Caco-2 (cell line): ENCODE data around the gene PLA2G12A. TPM values are rescaled to one million over a fixed set of nuclear protein-coding genes. Genes with fewer than 3 reads are reported as not detected.

Experiments
- BruUV-seq: library from RNA; stranded (reverse); fragments of 400-500 nt; replicated peaks from 2 replicates; lab custom pipeline; 2021; lab: Mats Ljungman, UMichigan
- CTCF ChIA-PET: fragments of 300-600 bp; sonication (Branson Sonifier 250); formaldehyde crosslinking; loops from one replicate; lab custom pipeline; 2022; ENCODE audit warnings: antibody characterized with exemption; lab: Charles Lee
- POLR2A ChIA-PET: fragments of 300-600 bp; sonication (Branson Sonifier 250); formaldehyde crosslinking; loops from one replicate; lab custom pipeline; 2022; ENCODE audit warnings: antibody characterized with exemption; lab: Charles Lee
- DNase-seq, 2 experiments: peaks; one replicate each; pipeline versions ENCODE4 v3.0.0 to v3.0.0-alpha.2; 2020 to 2022
- H3K27me3 ChIP-seq: replicated peaks from 2 replicates; pipeline ENCODE4 v1.6.0; 2011; ENCODE audit warnings: low read length; ENCODE audit not compliant: control insufficient read depth, insufficient read depth
- H3K36me3 ChIP-seq: 2 replicates; pipeline ENCODE4 v1.5.1; 2011; ENCODE audit warnings: low read length; ENCODE audit not compliant: control insufficient read depth, insufficient read depth
- H3K4me1 ChIP-seq: fragments of 250-450 bp; sonication (Bioruptor Pico); 2 replicates; pipeline ENCODE4 v1.5.1; 2020; ENCODE audit warnings: mild to moderate bottlenecking
- H3K4me3 ChIP-seq: 2 replicates; pipeline ENCODE4 v1.5.1; 2011; ENCODE audit warnings: low read depth, mild to moderate bottlenecking, control low read depth, low read length
- H3K9me3 ChIP-seq: fragments of 250-450 bp; sonication (Bioruptor Pico); 2 replicates; pipeline ENCODE4 v1.5.1; 2020; ENCODE audit warnings: mild to moderate bottlenecking, moderate library complexity
- H3K27ac Mint-ChIP-seq: one replicate; pipeline ENCODE4 v1.8.0; 2022; ENCODE audit warnings: mixed read lengths; ENCODE audit not compliant: unreplicated experiment
- H3K27me3 Mint-ChIP-seq: one replicate; pipeline ENCODE4 v1.8.0; 2022; ENCODE audit warnings: mixed read lengths; ENCODE audit not compliant: insufficient read depth, unreplicated experiment
- H3K36me3 Mint-ChIP-seq: one replicate; pipeline ENCODE4 v1.8.0; 2022; ENCODE audit warnings: mild to moderate bottlenecking, mixed read lengths; ENCODE audit not compliant: insufficient read depth, unreplicated experiment
- H3K4me1 Mint-ChIP-seq: one replicate; pipeline ENCODE4 v1.8.0; 2022; ENCODE audit warnings: low read depth, mixed read lengths; ENCODE audit not compliant: unreplicated experiment
- H3K4me3 Mint-ChIP-seq: one replicate; pipeline ENCODE4 v1.8.0; 2022; ENCODE audit warnings: mild to moderate bottlenecking, moderate library complexity, mixed read lengths; ENCODE audit not compliant: unreplicated experiment
- H3K9me3 Mint-ChIP-seq: one replicate; pipeline ENCODE4 v1.8.0; 2022; ENCODE audit warnings: mixed read lengths; ENCODE audit not compliant: unreplicated experiment
- intact Hi-C: fragments of 100-400 bp; cut with micrococcal nuclease; formaldehyde crosslinking; loops from one replicate; pipeline ENCODE4 v1.10.0; 2022; ENCODE audit not compliant: unreplicated experiment
- total RNA-seq: library from RNA; stranded (reverse); gene quantifications from 2 replicates; pipeline ENCODE4 v1.2.3, GENCODE V29; 2022
- TF ChIP-seq, protein P1 (sequence below), 2 experiments: fragments of 200-600 bp in 1 of 2; IDR thresholded peaks; 1 replicate in 1 of 2; 2 replicates in 1 of 2; pipeline versions ENCODE4 v1.5.1 to v1.8.0; 2011 to 2022; ENCODE audit warnings: antibody characterized with exemption in 1 of 2, control low read depth in 1 of 2, inconsistent platforms in 1 of 2, low read depth in 1 of 2, low read length in 1 of 2, mild to moderate bottlenecking in 1 of 2, moderate library complexity in 1 of 2; ENCODE audit not compliant: insufficient read depth in 1 of 2, severe bottlenecking in 1 of 2, unreplicated experiment in 1 of 2

Gene PLA2G12A
- total RNA-seq, 1 experiment from 2014 or later, result 34.1 TPM

DNA sequence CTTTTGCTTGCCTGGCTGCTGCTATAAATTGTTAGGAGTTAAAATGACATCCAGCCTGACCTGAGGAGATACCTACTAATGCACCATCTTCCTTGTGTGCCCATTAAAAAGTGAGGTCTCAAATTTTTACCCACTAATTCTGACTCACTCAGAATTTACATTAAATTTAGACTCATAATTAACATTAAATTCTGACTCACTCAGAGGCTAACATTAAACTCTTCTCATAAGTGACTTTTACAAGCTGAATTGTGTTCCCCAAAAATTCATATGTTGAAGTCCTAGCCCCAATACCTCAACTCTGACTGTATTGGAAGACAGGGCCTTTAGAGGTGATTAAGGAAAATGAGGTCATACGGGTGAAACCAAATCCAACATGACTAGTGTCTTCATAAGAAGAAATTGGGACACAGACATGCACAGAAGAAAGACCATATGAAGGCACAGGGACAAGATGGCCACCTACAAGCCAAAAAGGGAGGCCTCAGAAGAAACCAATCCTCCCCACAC, 38.4 kb downstream of the PLA2G12A start:
- CTCF ChIA-PET, result no interaction called here
- no peak overlapping the region for H3K27ac Mint-ChIP-seq
- Histone ChIP-seq H3K4me3 (no peak overlapping the region), H3K9me3 (no peaks in the 10 kb centered on the region), H3K36me3 (no peaks in the 10 kb centered on the region; the same call in 1 of the 2 replicates), H3K4me1 (no peaks in the 10 kb centered on the region), H3K27me3 (no peaks in the 10 kb centered on the region)
- H3K4me3 Mint-ChIP-seq, result no peak overlapping the region
- TF ChIP-seq, protein P1, sequence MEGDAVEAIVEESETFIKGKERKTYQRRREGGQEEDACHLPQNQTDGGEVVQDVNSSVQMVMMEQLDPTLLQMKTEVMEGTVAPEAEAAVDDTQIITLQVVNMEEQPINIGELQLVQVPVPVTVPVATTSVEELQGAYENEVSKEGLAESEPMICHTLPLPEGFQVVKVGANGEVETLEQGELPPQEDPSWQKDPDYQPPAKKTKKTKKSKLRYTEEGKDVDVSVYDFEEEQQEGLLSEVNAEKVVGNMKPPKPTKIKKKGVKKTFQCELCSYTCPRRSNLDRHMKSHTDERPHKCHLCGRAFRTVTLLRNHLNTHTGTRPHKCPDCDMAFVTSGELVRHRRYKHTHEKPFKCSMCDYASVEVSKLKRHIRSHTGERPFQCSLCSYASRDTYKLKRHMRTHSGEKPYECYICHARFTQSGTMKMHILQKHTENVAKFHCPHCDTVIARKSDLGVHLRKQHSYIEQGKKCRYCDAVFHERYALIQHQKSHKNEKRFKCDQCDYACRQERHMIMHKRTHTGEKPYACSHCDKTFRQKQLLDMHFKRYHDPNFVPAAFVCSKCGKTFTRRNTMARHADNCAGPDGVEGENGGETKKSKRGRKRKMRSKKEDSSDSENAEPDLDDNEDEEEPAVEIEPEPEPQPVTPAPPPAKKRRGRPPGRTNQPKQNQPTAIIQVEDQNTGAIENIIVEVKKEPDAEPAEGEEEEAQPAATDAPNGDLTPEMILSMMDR (IDR thresholded peaks at IDR 0.05; ENCODE audit: insufficient read depth in 1 of 2, low read depth in 1 of 2, low read length in 1 of 2, severe bottlenecking in 1 of 2, unreplicated experiment in 1 of 2), result no peak
- peaks cover 37% of the 10 kb centered on the region for H3K36me3 Mint-ChIP-seq
- no TSS peak for BruUV-seq
- intact Hi-C loops, result no loop called here
- POLR2A ChIA-PET, result no interaction called here
- H3K4me1 Mint-ChIP-seq, result no peaks in the 10 kb centered on the region
- no peaks in the 10 kb centered on the region for H3K9me3 Mint-ChIP-seq
- H3K27me3 Mint-ChIP-seq, result no peaks in the 10 kb centered on the region
- no peak for DNase-seq

DNA sequence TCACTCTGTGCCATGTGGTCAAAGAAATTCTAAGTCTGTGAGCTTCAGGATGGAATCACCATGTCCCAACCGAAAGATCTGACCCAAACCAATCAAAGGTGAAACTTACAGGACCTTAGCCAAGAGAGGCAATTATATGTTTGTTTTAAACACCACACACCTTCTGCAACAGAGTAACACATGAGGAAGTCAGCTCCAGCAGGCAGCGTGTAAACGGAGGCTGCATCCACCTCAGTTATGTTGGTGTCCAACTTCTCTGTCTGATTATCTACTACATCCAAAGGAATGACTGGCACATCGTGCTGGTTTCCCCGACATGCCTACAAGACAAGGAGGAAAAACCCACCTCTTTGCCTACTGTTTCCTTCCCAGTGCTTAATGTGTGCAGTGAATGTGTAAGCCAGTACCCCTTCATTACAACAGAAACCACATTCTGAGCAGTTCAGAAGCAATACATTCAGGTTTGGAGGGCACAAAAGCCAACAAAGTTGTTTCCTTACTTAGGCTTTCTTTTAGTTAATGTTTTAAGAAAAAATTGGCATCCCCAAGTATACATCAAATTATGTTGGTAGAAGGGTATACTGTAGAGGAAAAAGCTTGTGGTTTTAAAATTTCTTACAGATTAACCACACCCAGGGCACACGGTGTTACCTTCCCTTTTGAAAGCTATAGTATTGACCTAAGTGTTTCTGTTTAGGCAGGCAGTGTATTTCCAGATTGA, 39.0 kb downstream of the PLA2G12A start:
- intact Hi-C loops, result no loop called here
- TF ChIP-seq, protein P1 (IDR thresholded peaks at IDR 0.05; ENCODE audit: insufficient read depth in 1 of 2, low read depth in 1 of 2, low read length in 1 of 2, severe bottlenecking in 1 of 2, unreplicated experiment in 1 of 2), result no peak
- Mint-ChIP-seq H3K4me1 (no peaks in the 10 kb centered on the region), H3K9me3 (no peaks in the 10 kb centered on the region), H3K27ac (no peak overlapping the region), H3K27me3 (no peaks in the 10 kb centered on the region), H3K4me3 (no peak overlapping the region), H3K36me3 (peaks cover 35% of the 10 kb centered on the region)
- BruUV-seq, result no TSS peak
- no peaks in the 10 kb centered on the region for H3K27me3 ChIP-seq
- H3K36me3 ChIP-seq, result no peaks in the 10 kb centered on the region; the same call in 1 of the 2 replicates
- no peaks in the 10 kb centered on the region for H3K4me1 ChIP-seq
- POLR2A ChIA-PET, result no interaction called here
- no peaks in the 10 kb centered on the region for H3K9me3 ChIP-seq
- H3K4me3 ChIP-seq, result no peak overlapping the region
- no peak for DNase-seq
- CTCF ChIA-PET, result no interaction called here

DNA sequence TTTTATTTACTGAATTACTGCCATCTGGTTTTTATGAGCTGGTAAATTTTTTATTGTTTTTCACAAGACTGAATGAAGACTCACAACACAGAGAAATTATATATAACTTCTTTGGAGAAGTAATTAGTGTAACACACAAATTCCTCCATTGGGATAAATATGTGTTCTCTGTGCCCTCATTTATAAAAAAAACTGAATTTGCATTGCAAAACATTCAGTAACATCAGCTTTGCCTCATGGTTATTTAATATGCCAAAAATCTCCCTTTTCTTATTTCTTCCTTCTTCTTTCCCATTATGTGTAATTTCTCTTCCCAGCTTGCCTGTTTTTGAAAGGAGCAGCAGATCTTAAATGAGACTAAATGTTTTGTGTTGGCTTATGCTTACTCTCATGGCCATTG, 45.1 kb downstream of the PLA2G12A start:
- peaks cover 7% of the 10 kb centered on the region for H3K36me3 Mint-ChIP-seq
- no peak for DNase-seq
- no peaks in the 10 kb centered on the region for H3K4me1 Mint-ChIP-seq
- Histone ChIP-seq H3K36me3 (no peaks in the 10 kb centered on the region), H3K4me1 (no peaks in the 10 kb centered on the region), H3K27me3 (no peaks in the 10 kb centered on the region), H3K9me3 (no peaks in the 10 kb centered on the region), H3K4me3 (no peak overlapping the region)
- H3K27ac Mint-ChIP-seq, result no peak overlapping the region
- no peaks in the 10 kb centered on the region for H3K9me3 Mint-ChIP-seq
- POLR2A ChIA-PET, result no interaction called here
- no peak overlapping the region for H3K4me3 Mint-ChIP-seq
- intact Hi-C loops, result no loop called here
- no TSS peak for BruUV-seq
- CTCF ChIA-PET, result no interaction called here
- TF ChIP-seq, protein P1 (IDR thresholded peaks at IDR 0.05; ENCODE audit: insufficient read depth in 1 of 2, low read depth in 1 of 2, low read length in 1 of 2, severe bottlenecking in 1 of 2, unreplicated experiment in 1 of 2), result no peak
- no peaks in the 10 kb centered on the region for H3K27me3 Mint-ChIP-seq
